Calu3 (cell line): Measurements from ENCODE around the gene HEY2. TPM values are rescaled to one million over a fixed set of nuclear protein-coding genes. Genes with fewer than 3 reads are reported as not detected.
A peak's percentile ranks its signal among the peaks of the same experiment; 100 is the strongest.

Experiments used
- BruUV-seq: library from RNA; stranded (reverse); fragments of 400-500 nt; replicated peaks from 2 replicates; lab custom pipeline; 2021; lab: Mats Ljungman, UMichigan
- CTCF ChIA-PET: fragments of 300-600 bp; sonication (Branson Sonifier 250); formaldehyde crosslinking; loops from one replicate; lab custom pipeline; 2022; ENCODE audit warnings: antibody characterized with exemption; lab: Charles Lee
- DNase-seq: peaks from one replicate; pipeline ENCODE4 v3.0.0; 2022
- H3K27ac Mint-ChIP-seq: one replicate; pipeline ENCODE4 v1.8.0; 2022; ENCODE audit warnings: mixed read lengths; ENCODE audit not compliant: unreplicated experiment
- H3K27me3 Mint-ChIP-seq: one replicate; pipeline ENCODE4 v1.8.0; 2022; ENCODE audit warnings: mixed read lengths; ENCODE audit not compliant: unreplicated experiment
- H3K36me3 Mint-ChIP-seq: one replicate; pipeline ENCODE4 v1.8.0; 2022; ENCODE audit warnings: mild to moderate bottlenecking, moderate library complexity, mixed read lengths; ENCODE audit not compliant: insufficient read depth, unreplicated experiment
- H3K4me1 Mint-ChIP-seq: one replicate; pipeline ENCODE4 v1.8.0; 2022; ENCODE audit warnings: mild to moderate bottlenecking, low read depth, mixed read lengths; ENCODE audit not compliant: unreplicated experiment
- H3K4me3 Mint-ChIP-seq: one replicate; pipeline ENCODE4 v1.8.0; 2022; ENCODE audit warnings: mild to moderate bottlenecking, low read depth, moderate library complexity, mixed read lengths; ENCODE audit not compliant: unreplicated experiment
- H3K9me3 Mint-ChIP-seq: one replicate; pipeline ENCODE4 v1.8.0; 2022; ENCODE audit warnings: low read depth, mixed read lengths; ENCODE audit not compliant: unreplicated experiment
- intact Hi-C: fragments of 100-400 bp; cut with micrococcal nuclease; formaldehyde crosslinking; loops from one replicate; pipeline ENCODE4 v1.10.0; 2022; ENCODE audit not compliant: unreplicated experiment
- total RNA-seq: library from RNA; stranded (reverse); gene quantifications from 2 replicates; pipeline ENCODE4 v1.2.3, GENCODE V29; 2022
- TF ChIP-seq, protein P1 (sequence below): fragments of 200-600 bp; IDR thresholded peaks from one replicate; pipeline ENCODE4 v1.8.0; 2022; ENCODE audit warnings: antibody characterized with exemption; ENCODE audit not compliant: unreplicated experiment

HEY2 gene
- total RNA-seq, 1 experiment from 2014 or later: 0.47 TPM

DNA sequence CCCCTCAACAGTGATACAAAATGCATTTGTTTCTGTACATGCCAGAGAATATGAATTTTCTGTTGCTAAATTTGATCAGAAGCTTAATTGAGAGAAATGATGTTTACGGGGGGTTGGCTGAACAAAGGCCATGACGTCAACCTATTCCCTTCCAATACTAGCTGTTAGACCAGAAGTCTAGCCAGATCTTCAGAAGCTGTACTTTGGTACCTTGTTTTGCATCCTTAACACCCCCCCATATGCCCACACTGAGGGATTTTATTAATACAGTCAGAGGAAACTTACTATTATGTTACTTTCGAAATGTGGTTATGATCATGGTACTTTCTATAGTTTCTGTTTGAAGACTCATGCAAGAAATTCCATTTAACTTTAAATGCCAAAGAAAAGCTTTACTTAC lies 44.4 kb downstream of the HEY2 start:
- no peak for DNase-seq
- Mint-ChIP-seq H3K27me3 (no peaks in the 10 kb centered on the region), H3K4me3 (peak overlapping the region; percentile 78), H3K36me3 (peaks cover 29% of the 10 kb centered on the region), H3K4me1 (peaks cover 33% of the 10 kb centered on the region), H3K27ac (peak overlapping the region; percentile 55), H3K9me3 (no peaks in the 10 kb centered on the region)
- TF ChIP-seq, protein P1, sequence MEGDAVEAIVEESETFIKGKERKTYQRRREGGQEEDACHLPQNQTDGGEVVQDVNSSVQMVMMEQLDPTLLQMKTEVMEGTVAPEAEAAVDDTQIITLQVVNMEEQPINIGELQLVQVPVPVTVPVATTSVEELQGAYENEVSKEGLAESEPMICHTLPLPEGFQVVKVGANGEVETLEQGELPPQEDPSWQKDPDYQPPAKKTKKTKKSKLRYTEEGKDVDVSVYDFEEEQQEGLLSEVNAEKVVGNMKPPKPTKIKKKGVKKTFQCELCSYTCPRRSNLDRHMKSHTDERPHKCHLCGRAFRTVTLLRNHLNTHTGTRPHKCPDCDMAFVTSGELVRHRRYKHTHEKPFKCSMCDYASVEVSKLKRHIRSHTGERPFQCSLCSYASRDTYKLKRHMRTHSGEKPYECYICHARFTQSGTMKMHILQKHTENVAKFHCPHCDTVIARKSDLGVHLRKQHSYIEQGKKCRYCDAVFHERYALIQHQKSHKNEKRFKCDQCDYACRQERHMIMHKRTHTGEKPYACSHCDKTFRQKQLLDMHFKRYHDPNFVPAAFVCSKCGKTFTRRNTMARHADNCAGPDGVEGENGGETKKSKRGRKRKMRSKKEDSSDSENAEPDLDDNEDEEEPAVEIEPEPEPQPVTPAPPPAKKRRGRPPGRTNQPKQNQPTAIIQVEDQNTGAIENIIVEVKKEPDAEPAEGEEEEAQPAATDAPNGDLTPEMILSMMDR: no peak
- BruUV-seq: no TSS peak
- CTCF ChIA-PET: interaction anchor here (1.5 kb wide), 1 partner anchor 163 kb away, joined by 4 read pairs; the partner anchor contains the start of gene HINT3
- intact Hi-C loops: loop anchor here (5.0 kb wide), 1 partner anchor 73 kb away; no protein-coding TSS in a partner anchor

DNA sequence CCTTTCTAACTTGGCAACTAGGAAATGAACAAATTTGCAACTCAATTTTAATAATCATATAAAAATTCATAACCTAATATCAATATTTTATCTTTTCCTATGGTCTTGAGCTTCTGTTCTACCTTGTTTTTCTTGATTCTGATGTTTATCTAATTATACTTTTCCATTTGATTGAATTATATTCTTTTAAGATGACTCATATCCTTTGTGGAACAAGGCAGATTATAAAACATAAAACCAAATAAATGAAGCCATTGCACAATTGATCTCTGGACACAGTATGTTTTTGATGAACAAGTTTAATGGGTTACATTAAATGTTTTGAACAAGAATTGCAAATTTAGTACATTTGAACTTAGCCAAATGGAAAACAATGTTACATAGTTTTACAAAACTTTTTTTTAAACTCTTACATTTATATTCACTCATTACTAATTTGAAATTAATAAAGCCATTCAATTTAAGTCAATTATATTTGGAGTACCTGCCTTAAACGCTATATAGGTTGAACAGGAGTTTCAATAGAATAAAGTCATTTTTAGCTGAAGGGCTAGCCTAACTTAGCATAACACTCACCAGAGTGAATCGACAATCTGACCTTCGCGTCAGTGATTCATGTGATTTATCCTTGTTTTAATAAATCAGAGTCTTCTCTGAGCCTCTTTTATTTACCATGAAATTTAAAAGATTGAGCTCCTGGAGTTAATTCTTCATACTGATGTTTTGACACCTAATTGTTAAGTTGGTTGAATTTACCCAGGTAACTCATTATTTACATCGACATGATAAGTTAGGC lies 45.1 kb downstream of the HEY2 start:
- TF ChIP-seq, protein P1: no peak
- no peaks in the 10 kb centered on the region for H3K27me3 Mint-ChIP-seq
- H3K9me3 Mint-ChIP-seq: no peaks in the 10 kb centered on the region
- CTCF ChIA-PET: interaction anchor here (1.5 kb wide), 1 partner anchor 162 kb away, joined by 4 read pairs; the partner anchor contains the start of gene HINT3
- H3K4me3 Mint-ChIP-seq: no peak overlapping the region
- DNase-seq: no peak
- intact Hi-C loops: loop anchor here (5.0 kb wide), 1 partner anchor 73 kb away; no protein-coding TSS in a partner anchor
- BruUV-seq: no TSS peak
- H3K27ac Mint-ChIP-seq: peak overlapping the region; percentile 53
- peaks cover 28% of the 10 kb centered on the region for H3K36me3 Mint-ChIP-seq
- H3K4me1 Mint-ChIP-seq: peaks cover 39% of the 10 kb centered on the region

DNA sequence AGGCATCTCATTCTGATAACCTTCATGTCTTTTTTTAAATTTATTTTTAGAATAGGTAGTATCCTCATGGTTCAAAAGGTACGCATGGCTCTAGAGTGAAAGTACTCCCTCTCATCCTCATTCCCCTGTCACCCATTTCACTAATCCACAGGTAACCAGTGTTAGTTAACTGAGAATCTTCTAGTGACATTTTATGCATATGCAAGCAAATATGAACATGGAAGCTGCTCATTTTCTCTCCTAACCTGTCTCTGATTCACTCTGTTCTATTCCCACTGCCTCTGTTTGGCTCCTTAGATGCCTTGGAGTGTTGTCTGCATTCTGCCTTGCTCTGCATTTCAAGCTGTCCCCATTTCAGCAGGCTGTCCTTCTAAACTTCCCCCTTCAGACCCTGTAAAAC lies 45.9 kb downstream of the HEY2 start:
- Mint-ChIP-seq H3K9me3 (no peaks in the 10 kb centered on the region), H3K27me3 (no peaks in the 10 kb centered on the region), H3K4me1 (peaks cover 39% of the 10 kb centered on the region), H3K36me3 (peaks cover 21% of the 10 kb centered on the region), H3K4me3 (peak overlapping the region; percentile 27), H3K27ac (peak overlapping the region; percentile 53)
- CTCF ChIA-PET: no interaction called here
- DNase-seq: no peak
- TF ChIP-seq, protein P1: no peak
- intact Hi-C loops: no loop called here
- BruUV-seq: no TSS peak

DNA sequence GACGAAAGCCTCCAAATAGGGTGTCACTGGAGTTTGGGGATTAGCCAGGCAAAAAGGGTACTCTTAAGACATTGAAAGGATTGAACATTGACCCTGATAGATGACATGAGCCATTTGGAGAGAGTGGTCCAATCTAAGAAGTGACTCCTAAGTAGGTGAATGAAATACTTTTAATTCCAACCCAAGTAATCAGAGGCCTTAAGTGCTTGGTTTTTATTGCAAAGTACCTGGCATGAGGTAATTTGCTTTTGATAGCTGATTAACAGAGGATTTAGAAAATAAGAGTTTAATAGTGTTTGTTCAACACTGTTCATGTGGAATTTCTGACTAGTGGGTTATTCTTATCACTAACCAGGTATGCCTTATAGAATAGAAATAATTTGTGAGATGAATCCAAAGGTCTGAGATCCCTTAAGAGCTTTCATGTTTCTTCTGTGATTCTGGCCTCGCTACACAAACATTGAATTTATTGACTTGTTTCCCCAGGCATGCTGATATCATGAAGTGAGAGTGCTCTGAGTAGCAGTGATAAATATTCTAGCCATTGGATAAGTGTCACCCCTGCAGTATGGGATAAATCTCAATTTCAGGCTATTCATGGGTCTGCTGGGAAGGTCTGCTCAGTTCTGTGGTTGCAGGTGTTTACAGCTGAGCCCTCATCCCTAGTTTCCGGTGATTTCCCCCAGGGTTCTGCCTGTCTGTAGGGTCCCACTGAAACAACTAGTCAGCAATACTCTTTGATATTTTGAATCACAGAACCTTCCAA lies 47.9 kb downstream of the HEY2 start:
- Mint-ChIP-seq H3K27ac (no peak overlapping the region), H3K4me1 (peaks cover 39% of the 10 kb centered on the region), H3K36me3 (peaks cover 8% of the 10 kb centered on the region), H3K9me3 (no peaks in the 10 kb centered on the region), H3K27me3 (no peaks in the 10 kb centered on the region), H3K4me3 (no peak overlapping the region)
- CTCF ChIA-PET: interaction anchor here (1.1 kb wide), 1 partner anchor 13 kb away, joined by 4 read pairs; no protein-coding TSS in a partner anchor
- intact Hi-C loops: no loop called here
- no TSS peak for BruUV-seq
- no peak for DNase-seq
- TF ChIP-seq, protein P1: no peak
